Measurements from ENCODE around the gene MAFF.
"Not testable (repeated sequence)": the region's sequence is repeated elsewhere in the genome, so short reads cannot be mapped to it uniquely, and the experiment has no call there.

The MAFF gene

GRCh38 chr22:38177926-38178604, 23.7 kb upstream of the MAFF start:
- no peak for DNase-seq

DNA sequence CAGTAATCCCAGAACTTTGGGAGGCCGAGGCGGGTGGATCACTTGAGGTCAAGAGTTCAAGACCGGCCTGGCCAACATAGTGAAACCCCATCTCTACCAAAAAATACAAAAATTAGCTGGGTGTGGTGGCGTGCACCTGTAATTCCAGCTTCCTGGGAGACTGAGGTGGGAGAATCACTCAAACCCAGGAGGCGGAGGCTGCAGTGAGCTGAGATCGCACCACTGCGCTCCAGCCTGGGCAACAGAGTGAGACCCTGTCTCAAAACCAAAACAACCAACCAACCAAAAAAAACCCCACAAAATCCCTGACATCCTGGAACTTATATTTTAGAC, 23.2 kb upstream of the MAFF start:
- not testable (repeated sequence) for DNase-seq

DNA sequence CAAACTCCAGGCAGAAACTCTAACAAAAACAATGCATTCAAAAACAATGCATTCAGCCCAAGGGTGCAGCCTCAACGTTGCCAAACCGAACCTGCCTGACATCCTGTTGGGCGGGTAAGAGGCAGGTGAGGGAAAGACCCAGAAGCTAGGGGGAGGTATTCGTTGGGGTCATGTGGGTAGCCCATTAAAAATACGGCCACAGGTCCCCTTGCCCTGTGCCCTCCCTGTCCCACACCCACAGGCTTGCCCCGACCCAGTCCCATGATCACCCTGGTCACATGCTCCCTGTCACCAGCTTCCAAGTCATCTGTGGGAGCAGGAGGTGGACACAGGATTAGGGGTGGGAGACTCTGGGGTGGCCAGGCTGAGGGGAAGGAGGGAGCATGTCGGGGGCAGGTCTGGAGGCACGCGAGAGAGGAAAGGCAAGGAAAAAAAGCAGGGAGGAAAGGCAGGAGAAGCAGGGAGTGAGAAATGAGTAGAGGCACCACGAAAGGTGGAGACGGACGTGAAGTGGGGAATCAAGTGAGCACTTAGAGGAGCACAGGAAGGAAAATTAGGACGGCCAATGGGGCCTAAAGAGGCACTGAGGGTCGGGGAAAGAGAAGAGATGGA, 20.8 kb upstream of the MAFF start:
- peak; percentile 50 to 54 for DNase-seq

- peak; percentile 99 for DNase-seq
Measured at GRCh38 chr22:38181453-38182200, 20.2 kb upstream of the MAFF start, which contains the start of gene PLA2G6. PLA2G6 (minus strand) TSS chr22:38181830; CDS start chr22:38169426, 12,404 bp downstream.

GRCh38 chr22:38184788-38185187, 17.0 kb upstream of the MAFF start:
- DNase-seq, result no peak

DNA sequence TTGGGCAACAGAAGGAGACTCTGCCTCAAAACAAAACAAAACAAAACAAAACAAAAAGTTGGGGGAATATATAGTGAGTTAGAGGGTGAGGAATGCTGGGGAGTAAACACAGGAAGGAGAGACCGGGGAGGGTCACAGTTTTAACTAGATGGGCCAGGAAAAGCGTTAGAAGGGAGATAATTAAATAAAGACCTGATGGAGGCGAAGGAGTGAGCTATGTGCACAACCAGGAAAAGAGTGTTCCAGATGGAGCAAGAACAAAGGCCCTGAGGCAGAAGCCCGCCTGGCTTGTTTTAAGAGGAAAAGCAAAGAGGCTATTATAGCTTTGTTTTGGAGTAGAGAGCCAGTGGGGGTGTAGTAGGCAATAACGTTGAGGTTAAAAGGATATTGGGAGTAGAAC, 15.4 kb upstream of the MAFF start:
- DNase-seq, result no peak

DNA sequence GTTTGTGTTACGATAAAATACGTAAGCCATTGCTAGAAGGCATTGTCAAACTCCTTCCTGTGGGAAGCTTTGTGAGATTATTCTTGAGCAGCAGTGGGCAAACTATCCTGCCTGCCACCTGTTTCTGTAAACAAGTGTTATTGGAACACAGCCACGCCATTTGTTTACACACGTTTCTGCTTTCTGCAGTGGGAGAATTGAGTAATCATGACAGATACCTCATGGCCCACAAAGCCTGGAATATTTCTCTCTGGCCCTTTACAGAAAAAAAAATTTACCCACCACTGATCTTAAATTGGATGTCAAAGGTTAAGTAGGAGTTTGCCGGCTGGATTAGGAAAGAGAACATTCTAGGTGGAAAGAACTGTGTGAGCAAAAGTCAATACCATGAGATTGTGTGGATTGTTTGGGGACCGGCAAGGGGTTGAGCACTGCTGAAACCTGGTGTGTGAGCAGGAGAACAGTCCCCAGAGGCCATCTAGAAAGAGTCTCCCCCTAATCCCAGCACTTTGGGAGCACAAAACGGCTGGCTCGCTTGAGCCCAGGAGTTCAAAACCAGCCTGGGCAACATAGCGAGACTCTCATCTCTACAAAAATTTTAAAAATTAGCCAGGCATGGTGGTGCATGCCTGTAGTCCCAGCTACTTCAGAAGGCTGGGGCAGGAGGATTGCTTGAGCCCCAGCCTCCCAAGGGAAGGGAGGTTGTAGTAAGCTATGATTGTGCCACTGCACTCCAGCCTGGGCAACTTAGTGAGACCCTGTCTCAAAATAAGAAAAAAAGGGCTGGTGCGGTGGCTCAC, 14.2 kb upstream of the MAFF start:
- DNase-seq, result no peak

GRCh38 chr22:38189104-38189503, 12.7 kb upstream of the MAFF start:
- DNase-seq, result no peak

DNA sequence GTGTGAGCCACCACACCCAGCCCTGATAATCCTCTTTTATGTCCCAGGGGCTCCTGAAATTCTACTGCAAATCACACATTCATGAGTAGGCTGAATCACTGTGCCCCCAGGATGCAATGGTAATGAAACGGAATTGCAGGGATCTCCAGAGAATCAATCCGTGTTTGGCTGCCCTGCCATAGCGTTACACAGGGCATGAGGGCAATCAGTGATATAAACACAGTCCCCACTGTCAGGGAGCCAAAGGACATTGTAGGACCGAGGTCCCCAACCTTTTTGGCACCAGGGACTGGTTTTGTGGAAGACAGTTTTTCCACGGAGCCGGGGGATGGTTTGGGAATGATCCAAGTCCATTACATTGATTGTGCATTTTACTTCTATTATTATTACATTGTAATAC, 11.2 kb upstream of the MAFF start:
- no peak for DNase-seq

DNA sequence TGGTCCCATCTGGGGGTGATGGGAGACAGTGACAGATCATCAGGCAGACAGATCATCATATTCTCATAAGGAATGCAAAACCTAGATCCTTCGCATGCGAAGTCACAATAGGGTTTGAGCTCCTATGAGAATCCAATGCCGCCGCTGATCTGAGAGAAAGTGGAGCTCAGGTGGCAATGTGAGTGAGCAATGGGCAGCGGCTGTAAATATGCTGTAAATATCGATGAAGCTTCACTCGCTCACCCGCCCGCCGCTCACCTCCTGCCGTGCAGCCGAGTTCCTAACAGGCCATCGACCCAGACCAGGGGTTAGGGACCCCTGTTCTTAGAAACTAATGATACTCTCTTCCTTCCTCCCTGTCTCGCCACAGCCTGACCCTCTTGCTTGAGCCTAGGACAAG, 10.7 kb upstream of the MAFF start:
- DNase-seq, result no peak

DNA sequence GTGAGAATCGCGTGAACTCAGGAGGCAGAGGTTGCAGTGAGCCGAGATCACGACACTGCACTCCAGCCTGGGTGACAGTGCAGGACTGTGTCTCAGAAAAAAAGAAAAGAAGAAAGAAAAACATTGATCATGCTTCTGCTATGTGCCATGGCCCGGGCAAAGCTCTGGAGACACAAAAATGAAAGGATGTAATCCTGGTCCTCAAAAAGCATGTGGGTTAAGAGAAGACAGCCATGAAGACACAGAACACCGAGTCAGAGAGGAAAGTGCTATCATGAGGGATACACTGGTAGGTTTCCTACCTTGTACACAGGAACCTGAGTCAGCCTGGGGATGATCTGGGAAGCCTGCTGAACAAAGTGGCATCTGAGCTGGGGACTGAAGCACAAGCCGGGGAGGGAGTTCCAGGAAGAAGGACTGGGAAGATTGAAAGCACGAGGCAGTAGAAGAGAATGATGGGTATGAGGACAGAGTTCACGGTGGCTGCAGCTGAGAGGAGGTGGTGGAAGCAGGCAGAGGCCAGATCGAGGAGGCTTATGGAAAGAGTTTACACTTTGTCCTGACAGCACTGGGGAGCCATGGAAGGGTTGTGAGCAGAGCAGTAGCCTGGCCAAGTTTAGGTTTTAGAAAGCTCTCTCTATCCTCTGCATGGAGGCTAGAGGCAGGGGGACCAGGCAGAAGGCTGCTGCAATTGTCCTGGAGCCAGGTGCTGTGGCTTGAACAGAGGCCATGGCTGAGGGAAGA, 9.9 kb upstream of the MAFF start:
- no peak for DNase-seq

DNA sequence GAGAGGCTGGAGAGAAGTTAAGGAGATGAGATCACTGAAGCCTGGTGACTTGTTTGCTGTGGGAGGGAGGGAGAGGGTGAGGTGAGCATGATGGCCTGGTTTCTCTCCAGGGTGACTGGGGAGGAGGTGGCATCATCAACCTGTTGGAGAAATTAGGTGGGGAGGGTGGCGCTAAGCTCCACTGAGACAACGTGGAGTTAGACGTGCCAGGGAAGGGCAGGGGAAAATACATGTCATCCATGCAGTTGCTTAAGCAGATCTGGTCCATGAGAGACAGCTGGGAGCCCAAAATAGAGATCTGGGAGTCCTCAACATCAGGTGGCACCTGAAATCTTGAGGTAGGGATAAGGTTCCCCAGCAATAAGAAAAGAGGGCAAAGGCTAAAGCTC, 9.3 kb upstream of the MAFF start:
- DNase-seq, result no peak

DNA sequence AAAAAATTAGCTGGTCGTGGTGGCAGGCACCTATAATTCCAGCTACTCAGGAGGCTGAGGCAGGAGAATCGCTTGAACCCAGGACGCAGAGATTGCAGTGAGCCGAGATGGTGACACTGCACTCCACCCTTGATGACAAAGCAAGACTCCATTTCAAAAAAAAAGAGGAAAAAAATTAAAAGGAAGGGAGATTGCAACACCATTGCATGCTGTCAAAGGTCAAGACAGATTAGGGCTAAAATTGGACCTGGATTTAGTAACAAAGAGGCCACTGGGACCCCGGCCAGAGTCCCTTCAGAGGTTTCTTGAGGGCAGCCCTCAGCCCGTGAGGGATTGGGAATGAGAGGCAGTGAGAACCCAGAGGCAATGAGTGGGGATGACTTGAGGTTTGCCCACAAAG, 8.2 kb upstream of the MAFF start:
- no peak for DNase-seq

GRCh38 chr22:38196791-38197419, 4.9 kb upstream of the MAFF start:
- no peak for DNase-seq

- no peak for DNase-seq
Measured at GRCh38 chr22:38199826-38200559, 1.8 kb upstream of the MAFF start.

- DNase-seq, result no peak
Measured at GRCh38 chr22:38201371-38201710, 453 bp upstream of the MAFF start.

DNA sequence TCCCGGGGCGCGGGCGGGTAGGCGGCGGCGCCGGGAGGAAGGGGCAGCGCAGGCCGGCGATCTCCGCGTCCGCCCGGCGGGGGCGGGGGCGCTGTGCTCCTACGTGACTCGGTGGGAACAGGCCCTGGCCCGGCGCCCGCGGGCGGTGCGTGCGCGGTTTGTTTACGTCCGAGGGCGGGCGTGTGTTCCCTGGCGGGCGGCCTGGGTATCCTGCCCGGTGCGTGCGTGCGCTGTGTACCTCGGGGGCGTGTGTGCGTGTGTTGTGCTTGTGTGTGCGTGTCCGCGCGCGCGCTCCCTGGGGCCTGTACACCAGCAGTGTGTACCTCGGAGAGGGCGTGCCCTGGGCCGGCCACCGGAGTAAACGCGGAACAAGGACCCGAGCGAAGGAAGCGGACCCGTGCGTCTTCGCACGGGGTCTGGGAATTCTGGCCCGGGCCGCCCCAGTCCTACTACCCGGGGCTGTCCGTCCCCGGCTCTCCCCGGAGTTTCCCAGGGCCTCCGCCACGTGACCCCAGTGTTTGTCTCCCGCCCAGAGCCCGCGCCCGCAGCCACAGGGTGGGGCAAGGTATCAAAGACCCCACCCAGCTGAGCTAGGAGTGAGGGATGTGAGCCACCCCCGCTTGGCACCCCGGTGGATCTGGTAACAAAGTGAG, 769 bp downstream of the MAFF start:
- peak; percentile 68 to 77 for DNase-seq

DNA sequence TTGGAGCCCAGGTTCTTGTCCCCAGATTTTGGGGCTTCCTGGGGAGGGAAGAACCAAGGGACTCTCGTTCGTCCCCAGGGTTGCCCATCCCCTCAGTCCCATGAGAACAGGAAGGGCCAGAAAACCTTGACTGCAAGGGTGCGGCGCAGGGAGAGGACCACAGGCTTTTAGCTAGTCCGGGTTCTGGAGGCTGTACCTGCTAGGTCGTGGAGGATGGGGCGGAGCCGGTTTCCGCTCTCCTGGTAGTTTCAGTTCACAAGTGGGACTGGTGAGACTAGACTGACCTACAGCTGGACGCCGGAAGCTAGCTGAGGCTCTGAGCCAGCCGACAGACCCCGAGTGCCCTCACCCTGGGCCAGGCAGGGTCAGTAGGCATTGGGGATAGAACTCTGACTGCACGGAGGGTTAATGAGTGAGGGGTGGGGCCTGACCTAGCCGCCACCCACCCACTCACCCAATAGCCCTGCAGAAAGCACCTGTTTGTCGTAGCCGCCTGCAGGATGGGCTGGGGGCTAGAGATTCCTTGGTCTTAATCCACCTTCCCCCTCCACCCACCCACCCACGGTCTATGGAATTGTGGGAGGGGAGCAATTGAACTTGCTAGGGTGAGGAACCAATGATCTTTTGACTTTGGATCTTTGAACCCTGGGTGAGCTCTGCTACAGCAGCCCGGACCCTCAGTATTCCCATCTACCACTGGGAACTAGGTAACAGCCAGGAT, 1.5 kb downstream of the MAFF start:
- DNase-seq, result peak; percentile 60 to 65

- peak in 1 of 2 experiments; percentile 27 for DNase-seq
Measured at GRCh38 chr22:38203855-38204514, 2.2 kb downstream of the MAFF start.

GRCh38 chr22:38204784-38205183, 3.0 kb downstream of the MAFF start:
- DNase-seq, result no peak
